D721Med (cell line): ENCODE measurements around the gene PDZRN3.
"Not testable (repeated sequence)": the region's sequence is repeated elsewhere in the genome, so short reads cannot be mapped to it uniquely, and the experiment has no call there.

Source experiments
- DNase-seq: peaks from one replicate; pipeline ENCODE4 v3.0.0; 2011; ENCODE audit warnings: low spot score; ENCODE audit not compliant: insufficient read length
- FAIRE-seq: peaks from 2 replicates; lab custom pipeline; 2011; peaks lifted over from hg19 to GRCh38; lab: Jason Lieb, UNC
- TF ChIP-seq, protein P1 (sequence below): IDR thresholded peaks from 2 replicates; pipeline ENCODE4 v1.5.1; 2012; ENCODE audit warnings: mild to moderate bottlenecking, control low read depth; ENCODE audit not compliant: insufficient read depth; ENCODE audit errors: missing control alignments

PDZRN3 gene

DNA sequence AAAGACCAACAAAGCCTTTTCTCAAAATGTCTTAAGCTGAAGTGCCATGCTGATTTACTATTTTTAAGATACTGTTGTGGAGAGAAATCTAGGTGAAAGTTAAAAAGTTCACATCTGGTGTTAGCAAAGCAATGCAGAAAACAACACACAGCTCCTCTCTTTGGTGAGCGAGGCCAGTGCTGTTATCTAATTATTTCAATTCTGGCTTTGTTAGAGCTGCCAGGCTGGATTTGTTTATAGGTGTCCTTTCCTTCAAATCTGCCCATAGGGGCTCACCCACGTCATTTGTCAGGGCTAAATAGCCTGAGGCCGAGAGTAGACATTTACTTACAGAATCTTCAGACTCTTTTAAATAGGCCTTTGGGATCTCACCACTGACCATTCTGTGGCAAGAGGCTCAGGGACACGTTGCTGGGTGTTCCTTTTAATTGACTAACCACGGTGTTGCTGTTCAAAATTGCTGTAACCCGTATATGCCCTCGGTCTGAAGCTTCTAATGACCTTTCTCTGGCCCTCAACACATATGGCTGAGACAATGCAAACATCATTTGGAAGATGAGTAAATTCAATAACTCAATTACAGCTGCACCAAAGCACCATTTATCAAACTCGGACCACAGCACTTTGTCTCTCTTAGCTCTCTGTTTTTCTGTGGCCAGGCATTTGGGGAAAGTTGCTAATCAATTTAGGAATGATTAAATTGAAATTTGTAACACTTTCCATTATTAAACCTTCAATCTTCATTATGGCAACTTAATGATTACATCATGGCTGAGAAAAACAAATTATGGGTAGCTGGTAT lies 152.6 kb downstream of the PDZRN3 start:
- no peak for DNase-seq
- FAIRE-seq: no peak
- TF ChIP-seq, protein P1, sequence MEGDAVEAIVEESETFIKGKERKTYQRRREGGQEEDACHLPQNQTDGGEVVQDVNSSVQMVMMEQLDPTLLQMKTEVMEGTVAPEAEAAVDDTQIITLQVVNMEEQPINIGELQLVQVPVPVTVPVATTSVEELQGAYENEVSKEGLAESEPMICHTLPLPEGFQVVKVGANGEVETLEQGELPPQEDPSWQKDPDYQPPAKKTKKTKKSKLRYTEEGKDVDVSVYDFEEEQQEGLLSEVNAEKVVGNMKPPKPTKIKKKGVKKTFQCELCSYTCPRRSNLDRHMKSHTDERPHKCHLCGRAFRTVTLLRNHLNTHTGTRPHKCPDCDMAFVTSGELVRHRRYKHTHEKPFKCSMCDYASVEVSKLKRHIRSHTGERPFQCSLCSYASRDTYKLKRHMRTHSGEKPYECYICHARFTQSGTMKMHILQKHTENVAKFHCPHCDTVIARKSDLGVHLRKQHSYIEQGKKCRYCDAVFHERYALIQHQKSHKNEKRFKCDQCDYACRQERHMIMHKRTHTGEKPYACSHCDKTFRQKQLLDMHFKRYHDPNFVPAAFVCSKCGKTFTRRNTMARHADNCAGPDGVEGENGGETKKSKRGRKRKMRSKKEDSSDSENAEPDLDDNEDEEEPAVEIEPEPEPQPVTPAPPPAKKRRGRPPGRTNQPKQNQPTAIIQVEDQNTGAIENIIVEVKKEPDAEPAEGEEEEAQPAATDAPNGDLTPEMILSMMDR: no peak

DNA sequence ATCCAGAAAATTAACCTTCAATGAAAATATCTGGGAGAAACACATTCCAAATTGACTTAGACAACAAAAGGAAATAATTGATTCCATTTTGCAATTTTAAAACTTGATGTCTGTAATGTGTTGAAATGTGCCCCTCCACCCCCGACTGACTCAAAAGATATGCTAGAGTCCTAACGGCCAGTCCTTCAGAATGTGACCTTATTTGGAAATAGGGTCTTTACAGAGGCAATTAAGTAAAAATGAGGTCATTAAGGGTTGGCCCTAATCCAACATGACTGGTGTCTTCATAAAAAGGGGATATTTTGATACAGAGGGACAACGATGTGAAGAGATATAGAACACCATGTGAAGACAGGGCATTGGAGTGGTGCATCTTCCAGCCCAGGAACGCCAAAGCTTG lies 153.9 kb downstream of the PDZRN3 start:
- DNase-seq (no peak), FAIRE-seq (no peak)
- TF ChIP-seq, protein P1: no peak

DNA sequence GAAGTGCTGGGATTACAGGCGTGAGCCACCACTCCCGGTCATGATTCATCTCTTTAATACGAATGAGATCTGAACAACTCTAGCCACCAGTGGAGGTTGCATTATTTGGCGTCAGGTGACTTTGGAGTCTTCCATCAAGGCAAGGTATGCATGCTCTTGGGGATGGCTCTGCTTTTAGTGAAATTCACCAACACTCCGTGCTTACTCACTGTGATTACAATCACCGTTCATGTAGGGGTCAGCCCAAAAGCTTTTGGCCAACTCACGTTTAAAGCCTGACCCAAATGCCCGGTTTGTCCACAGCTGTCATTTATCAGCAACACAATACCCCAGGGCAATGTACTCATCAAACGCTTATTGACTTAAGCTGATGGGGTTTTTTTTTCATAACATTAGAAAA lies 155.4 kb downstream of the PDZRN3 start:
- TF ChIP-seq, protein P1: no peak
- no peak for DNase-seq
- no peak for FAIRE-seq

DNA sequence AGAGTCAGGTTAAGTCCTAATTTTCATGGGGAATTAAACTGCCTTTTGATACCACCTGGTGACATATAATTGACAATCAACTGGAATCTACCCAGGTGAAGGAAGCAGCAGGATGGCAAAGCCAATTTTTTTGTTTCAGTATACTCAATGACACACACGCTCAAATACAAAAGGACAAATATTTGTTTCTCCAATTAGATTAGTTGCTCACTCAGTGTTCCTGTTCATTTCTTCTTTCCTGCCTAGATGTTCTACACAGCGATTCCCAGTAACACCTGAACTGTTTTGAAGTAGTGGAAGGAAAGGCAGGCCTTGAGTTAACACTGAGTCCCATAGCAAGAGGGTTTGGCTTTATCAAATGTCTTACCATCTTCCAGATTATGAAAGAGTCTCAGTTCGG lies 157.5 kb downstream of the PDZRN3 start:
- TF ChIP-seq, protein P1: no peak
- FAIRE-seq: no peak
- DNase-seq: no peak

DNA sequence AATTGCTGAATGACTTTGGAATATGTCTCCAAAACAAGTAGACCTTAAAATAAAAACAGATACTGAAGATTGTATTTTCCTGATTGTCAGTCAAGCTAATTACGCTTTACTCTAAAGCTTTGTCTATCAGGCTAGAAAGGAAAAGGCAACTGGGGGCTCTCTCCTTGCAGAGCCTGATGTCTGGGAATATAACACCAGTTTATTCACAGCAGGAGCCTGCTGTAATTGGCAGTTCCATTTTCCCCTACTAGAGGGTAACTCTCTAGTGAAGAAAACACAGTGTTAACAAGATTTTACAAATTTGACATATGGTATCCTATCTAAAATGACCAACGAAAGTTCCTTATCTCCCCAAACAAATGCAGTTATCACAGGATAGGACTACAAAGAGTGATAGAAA lies 158.8 kb downstream of the PDZRN3 start:
- FAIRE-seq: no peak
- TF ChIP-seq, protein P1: no peak
- DNase-seq: no peak

DNA sequence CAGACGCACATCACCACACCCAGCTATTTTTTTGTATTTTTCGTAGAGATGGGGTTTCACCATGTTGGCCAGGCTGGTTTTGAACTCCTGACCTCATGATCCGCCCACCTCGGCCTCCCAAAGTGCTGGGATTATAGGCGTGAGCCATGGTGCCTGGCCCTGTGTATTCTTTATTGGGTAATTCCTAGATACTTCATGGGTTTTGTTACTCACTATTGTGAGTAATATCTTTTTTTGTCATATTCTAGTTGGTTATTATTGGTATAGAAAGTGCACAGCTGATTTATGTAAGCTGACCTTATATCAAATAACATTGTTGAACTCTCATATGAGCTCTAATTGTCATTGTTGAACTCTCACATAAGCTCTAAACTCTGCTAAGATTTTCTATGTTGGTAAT lies 160.6 kb downstream of the PDZRN3 start:
- DNase-seq, FAIRE-seq: not testable (repeated sequence)

DNA sequence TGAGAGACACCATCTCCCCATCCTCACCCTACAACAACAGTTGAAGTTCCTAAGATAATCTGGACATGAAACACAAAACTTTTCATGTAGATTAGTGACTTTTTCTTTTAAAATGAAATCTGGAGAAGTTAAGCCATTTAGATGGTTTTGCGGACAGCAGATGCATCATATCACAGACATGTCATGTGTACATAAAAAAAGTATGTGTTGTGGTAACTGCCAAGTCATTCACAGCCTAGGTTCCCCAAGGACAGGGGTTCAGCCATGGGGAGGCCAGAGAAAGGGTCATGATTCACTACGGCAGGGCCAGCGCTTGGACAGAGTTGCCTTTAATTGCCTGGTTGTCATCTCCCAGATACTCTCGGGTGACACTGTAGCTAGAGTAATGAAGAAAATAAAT lies 163.2 kb downstream of the PDZRN3 start:
- FAIRE-seq: no peak
- DNase-seq: no peak
- TF ChIP-seq, protein P1: no peak
